GM19324 (cell line): ENCODE data around the gene HSP90B1.

Source experiments
- ATAC-seq: cut with Tn5 transposase; IDR thresholded peaks from one replicate; pipeline ENCODE4 v1.9.1; 2021; ENCODE audit warnings: mild to moderate bottlenecking, moderate library complexity; ENCODE audit not compliant: unreplicated experiment, low FRiP score

The HSP90B1 gene

DNA sequence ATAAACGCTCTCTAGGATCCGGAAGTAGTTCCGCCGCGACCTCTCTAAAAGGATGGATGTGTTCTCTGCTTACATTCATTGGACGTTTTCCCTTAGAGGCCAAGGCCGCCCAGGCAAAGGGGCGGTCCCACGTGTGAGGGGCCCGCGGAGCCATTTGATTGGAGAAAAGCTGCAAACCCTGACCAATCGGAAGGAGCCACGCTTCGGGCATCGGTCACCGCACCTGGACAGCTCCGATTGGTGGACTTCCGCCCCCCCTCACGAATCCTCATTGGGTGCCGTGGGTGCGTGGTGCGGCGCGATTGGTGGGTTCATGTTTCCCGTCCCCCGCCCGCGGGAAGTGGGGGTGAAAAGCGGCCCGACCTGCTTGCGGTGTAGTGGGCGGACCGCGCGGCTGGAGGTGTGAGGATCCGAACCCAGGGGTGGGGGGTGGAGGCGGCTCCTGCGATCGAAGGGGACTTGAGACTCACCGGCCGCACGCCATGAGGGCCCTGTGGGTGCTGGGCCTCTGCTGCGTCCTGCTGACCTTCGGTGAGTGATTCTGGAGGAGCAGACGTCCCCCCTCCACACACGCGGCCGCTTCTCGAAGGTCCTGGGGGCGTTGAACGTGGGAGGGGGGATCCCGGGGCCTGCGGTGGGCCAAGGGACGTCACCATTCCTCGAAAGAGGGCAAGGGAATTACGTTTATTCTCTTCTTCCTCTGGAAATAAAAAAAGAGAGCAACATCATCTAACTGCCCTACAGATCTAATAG is at the start of gene HSP90B1:
Gene HSP90B1, plus strand, starts transcription at position 377 of the 753 bp plus-strand sequence. Its CDS starts 106 bp downstream, at position 483.
- peak; percentile 81 for ATAC-seq

DNA sequence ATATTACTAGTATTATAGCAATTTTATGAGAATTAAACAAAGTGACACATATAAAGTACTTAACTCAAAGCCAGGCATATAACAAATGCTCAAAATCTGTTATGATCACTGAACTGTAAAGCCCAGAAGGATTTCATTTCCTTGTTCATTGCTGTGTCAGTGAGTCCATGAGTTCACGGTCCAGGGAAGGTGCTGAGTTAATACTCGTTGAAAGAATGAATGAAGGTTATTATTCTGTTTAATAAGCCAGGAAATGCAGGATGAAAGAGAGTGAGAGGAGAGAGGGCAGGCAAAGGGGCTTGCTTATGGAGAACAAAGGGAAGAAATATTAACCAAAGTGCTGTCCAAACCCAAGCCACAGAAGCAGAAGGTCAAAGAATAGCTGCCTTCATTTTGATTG is 48.9 kb upstream of the HSP90B1 start:
- ATAC-seq, result no peak

DNA sequence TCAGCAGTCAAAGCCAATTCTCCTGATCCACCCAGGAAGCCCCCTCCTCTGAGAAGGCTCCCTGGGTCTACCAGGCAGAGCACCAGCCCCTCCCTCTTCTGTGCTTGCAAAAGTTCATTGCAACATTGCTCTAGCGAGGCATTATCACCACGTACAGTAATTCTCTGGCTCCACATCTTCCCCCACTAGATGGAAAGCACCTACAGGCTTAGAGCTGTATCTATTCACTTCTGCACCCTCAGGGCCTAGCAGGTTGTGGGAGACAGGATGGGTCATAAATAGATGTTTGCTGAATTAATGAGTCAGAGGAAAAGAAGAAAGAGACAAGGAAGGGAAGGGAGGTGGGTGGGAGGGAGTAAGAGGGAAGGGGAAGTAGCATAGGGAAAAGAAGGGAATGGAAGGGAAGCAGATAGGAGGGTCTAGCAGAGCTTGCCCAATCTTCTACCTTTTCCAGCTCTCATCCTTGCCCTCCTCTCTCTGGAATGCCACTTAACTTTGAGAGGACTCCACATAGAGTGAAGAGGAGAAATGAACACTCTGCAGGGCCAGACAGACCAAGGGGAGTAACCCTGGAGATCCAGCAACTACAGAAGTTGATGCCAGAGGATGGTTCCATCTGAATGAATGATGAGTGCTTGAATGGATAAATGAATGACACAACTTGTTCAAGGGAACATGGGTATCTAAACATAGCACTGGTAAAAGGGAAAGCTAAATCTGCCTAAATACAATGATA is 47.2 kb upstream of the HSP90B1 start:
- no peak for ATAC-seq

DNA sequence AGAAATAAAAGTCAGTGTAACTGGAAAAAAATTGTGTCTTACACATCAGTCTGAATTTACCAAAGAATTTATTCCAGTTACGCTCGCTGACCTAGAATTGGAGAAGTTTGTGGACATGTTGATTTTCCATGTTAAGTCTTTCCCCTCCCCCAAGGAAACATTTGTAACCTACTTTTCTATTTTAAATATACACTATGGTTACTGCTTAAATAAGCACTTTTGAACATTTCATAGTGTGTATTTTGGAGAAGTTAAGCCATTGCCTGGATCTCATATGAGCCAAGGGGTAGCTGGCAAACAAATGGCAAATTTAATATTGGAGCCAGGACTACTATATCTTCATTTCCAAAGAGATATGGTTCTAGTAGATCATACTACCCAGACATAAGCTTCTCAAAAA is 46.3 kb upstream of the HSP90B1 start:
- ATAC-seq, result no peak

DNA sequence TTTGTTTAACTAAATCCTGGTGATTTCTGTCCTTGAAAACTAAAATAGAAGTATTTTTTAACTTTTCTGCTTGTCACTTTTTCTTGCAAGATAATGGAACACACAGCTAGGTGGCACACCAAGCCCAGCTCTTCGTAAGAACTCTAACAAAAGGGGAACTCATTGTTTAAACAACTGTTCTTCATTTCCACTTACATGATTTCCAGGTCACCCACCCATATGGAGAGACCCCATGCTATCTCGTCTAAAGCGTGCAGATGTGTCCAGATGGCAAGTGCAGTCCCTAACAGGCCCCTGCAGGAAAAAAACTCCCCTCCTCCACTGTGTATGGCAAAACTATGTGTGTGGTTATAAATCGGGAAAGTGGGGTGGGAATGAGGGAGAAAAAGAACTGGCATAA is 45.9 kb upstream of the HSP90B1 start:
- ATAC-seq, result no peak

DNA sequence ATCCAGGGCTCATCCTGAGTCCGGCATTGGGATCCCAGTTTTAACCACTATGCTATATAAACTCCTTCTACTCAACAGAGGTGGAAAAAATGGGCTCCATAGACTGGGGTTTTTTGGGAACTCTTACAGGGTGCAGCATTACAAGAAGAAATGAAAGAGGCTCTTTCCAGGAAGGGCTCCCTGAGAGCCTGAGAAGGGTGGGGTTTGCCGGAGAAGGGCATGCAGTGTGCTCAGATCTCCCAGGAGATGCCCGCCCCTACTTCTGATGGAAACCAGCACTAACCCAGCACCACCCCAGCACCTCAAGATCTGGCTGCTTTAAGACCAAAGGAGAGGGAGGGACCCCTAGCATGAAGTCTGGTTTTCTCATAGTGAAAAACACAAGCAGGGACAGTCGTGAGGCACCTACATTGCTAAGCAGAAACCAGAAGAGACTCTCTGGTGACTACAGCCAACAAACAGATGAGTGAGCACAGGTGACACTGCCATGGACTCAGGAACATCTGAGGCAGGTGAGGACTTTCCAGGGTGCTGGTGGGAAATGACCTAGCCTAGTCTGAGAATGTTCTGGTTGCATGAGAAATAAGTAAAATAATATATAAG is 43.9 kb upstream of the HSP90B1 start:
- no peak for ATAC-seq

DNA sequence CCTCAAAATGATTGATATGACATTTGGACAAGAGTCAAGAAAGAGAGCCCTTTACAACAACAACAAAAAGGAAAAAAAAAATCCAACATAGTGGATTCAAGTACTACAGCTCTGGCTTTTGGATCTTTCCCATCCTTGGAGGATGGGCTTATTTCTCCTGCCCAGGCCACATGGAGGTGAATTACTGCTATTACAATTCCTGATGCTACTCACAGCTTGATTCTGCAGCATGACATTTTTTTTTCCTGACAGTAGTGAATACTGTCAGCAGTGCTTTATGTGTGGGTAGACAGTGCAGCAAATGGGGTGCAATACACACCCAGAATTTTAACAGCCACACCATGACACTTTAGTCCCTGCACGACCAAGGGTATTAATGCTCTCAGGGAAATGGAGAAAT is 42.5 kb upstream of the HSP90B1 start:
- ATAC-seq, result no peak

DNA sequence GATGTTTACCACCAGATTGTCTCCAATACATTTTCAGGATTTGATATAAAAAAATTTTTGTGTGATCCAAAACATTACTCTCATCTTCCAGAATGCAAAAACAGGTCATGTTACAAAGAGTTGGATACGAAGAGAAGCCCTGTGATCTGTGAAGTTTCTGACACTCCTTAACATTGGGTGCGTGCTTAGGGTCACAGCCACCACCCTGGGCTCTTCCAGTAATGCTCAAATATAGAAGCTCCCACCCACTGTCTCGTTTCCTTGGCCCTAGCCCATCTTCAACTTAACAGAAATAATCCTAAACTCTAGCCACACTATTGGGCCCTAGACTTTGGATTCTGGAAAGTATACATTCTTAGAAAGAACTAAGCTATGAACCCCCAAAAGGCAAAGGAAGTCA is 32.9 kb upstream of the HSP90B1 start:
- ATAC-seq, result no peak

DNA sequence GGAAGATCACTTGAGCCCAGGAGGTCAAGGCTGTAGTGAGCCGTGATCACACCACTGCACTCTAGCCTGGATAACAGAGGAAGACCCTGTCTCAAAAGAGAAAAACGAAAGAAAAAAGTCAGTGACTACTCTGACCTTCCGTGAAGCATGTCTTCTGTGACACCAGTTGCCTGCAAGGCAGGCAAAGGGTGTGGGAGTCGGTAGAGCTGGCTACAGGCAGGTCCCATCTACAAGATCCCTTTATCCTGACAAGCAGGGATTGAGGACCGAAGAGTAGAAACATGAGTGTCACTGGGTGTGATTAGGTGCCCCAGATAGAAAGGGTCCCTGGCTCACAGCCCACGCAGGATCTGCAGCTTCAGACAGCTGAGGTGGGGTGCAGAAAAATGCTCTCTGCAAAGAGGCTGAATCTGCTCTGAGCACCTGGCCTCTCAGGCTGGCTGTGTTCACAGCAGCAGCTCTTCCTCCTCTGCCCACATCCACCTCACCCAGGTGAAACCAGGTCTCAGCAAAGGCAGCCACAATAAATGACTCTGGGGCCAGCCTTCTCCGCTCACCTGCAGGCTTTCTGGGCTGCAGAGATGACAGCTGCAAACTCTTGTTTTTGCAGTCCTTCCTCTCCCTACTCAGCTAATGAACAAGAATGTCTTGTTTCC is 28.6 kb upstream of the HSP90B1 start:
- ATAC-seq, result no peak

DNA sequence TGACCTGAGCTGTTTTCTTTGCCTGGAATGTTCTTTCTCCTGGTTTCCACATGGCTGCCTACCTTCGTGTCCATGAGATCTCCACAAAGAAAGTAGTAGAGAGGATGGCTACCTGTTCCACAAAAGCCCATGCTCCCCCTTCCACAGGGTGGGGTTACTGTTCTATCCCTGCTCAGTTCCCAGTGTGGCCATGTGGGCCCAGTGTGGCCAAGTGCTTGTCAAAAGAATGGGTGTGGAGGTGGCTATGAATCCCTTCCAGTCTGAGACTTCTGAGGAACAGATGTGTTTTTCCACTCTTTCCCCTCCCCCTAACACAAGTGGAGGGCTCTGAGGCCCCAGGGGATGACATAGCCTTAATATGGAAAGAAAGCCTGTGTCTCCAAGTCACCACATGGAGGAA is 26.2 kb upstream of the HSP90B1 start:
- no peak for ATAC-seq

DNA sequence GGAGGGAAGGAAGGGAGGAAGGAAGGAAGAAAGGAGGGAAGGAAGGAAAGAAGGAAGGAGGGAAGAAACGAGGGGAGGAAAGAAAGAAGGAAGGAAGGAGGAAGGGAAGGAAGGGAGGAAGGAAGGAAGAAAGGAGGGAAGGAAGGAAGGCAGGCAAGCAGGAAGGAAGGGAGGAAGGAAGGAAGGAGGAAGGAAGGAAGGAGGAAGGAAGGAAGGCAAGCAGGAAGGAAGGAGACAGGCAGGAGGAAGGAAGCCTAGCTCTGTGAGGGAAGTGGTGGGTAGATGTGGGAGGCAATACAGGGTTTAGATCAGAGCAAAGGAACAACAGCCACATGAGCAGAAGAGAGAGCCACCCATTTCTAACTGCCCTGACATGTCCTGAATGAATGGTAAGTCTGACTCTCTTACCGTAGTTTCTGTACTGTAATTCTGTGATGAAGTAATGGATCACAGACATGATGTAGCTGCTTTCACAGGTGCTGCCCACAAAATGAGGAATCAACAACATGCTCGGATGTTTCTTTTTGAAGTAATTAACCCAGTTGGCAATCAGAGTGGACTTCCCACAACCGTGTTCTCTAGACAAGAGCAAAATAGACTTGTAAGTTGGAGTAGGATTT is 24.4 kb upstream of the HSP90B1 start:
- ATAC-seq, result no peak

DNA sequence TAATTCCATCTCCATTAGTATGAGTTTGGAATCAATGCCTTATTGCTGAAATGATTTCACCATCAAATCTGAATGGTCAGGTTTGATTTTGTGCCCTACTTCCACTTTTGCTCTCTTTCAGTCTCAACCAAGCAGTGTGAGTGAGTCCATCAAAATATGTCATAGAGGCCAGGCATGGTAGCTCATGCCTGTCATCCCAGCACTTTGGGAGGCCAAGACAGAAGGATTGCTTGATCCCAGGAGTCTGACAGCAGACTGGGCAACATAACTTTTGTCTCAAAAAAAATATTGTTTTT is 22.0 kb upstream of the HSP90B1 start:
- no peak for ATAC-seq

DNA sequence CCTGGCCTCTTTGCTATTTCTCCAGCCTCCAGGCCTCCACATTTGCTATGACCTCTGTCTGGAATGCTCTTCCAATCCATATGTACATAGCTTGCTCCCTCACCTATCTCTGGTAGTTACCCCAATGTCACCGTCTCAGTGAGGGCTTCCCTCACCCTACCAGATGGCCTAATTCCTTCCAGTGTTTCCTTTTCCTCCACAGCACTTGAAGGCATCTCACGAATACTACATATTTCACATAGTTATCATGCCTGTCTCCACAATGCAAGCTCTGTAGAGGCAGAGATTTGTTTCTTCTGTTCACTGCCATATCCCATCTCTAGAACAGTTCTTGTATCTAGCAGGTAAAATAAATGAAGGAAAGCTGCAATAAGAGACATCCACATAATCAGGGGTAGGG is 21.3 kb upstream of the HSP90B1 start:
- no peak for ATAC-seq

DNA sequence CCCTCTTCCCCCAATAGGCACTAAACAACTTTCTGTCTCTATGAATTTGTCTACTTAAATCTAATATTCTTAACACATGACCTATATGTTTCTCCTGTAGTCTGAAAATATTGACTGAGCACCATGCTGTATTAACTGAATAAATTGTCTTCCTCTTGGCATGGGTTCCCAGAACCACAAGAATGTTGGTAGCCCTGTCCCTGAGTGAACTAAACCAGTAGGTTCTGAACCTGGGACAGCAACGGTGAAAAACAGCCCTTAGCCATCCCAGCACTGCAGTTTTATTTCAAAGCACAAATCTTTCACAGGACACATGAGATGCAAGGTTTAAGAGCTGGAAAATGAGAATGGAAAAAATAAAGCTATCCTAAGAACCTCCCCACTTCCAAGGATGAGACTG is 20.4 kb upstream of the HSP90B1 start:
- ATAC-seq, result no peak

DNA sequence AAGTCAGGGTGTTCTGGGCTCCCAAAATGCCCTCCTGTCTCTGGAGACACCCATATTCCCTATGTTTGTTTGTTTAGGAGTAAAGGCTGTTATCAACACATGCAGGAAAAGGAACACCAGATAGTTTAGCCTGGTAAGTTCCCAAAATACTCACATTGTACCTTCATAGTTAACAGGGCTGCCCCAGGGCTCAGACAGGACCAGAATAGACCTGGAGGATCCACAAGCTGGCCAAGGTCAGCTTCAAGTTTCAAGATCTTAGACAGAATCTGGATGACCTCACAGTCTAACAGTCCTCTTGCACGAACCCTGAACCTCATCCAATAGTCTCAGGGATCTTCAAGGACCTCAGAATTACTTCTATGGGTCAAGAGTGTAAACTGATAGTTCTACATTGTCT is 18.1 kb upstream of the HSP90B1 start:
- ATAC-seq, result no peak

DNA sequence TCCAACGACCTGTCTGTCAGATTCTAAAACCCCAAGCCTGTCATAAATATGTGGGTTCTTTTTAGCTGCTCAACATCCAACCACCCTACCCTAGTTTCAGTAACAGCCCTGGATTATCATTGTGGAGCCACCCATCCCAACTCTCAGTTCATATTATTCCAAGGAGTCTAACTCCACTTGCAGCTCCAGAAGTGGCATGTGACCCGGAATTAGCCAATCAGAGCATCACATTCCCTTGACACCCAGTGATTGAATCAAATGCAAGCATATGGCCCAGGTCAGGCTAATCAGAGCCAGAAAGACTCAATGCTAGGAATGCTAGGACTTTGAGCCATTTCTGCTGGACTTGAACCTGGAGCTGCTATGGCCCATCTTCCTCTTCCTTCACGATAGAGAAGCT is 17.1 kb upstream of the HSP90B1 start:
- no peak for ATAC-seq

DNA sequence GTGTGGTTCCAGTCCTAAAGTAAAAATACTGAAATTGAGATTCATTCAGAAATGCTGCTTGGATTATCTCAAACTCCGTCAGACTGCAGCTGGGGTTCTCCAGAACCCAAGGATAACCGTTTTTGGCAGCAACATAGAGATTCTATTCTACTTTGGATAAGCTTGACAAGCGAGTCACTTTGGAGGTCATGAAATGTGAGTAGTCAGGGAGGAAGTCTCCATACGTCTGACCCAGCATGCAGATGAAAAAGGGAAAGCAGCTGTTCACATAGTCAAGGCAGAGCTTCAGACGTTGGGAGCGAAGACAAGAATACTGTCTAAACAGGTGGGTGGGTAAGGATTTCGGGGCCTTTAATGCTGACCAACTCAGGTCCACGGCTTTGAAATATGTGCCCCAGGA is 14.9 kb upstream of the HSP90B1 start:
- no peak for ATAC-seq

DNA sequence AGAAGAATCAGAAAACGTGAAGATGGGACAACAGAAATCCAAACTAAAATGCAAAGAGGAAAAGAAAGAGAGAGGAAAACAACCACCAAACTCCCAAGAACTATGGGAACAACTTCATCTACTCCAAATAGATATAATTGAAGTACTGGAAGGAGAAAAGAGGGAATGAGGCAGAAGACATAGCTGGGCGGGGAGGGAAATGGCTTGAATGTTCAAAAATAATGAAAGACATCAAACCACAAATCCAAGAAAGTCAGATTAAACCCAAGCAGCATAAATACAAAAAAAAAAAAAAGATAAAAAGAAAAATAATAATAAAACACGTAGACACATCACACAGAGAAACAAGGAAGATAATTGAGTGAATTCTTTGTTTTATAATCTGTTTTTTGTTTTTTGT is 12.3 kb upstream of the HSP90B1 start:
- no peak for ATAC-seq

DNA sequence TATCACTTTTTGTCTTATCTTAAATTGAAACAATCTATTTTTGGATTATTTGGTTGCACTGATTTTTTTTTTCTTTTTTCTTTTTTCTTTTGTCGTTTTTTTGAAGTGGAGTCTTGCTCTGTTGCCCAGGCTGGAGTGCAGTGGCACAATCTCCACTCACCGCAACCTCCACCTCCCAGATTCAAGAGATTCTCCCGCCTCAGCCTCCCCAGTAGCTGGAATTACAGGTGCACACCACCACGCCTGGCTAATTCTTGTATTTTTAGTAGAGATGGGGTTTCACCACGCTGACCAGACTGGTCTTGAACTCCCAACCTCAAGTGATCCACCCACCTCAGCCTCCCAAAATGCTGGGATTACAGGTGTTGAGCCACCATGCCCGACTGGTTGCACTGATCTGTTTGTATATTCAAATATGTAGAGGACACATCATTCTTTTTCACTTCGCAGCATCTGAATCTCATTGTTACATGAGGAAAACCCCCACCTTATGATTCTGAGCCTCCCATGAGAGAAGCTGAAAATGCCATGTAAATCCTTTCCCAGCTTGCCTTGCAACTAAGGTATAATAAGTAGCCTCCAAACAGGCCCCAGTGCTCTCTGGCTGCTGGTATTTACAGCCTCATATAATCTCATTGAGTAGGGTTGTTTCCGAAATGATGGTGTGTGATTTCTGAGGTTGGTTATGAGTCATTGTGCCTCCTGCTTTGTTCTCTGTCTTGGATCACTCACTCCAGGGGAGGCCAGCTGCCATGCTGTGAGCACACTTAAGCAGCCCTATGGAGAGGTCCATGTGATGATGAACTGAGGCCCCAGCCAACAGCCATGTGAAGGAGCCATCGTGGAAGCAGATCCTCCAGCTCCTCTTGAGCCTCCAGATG is 5.2 kb upstream of the HSP90B1 start:
- no peak for ATAC-seq

DNA sequence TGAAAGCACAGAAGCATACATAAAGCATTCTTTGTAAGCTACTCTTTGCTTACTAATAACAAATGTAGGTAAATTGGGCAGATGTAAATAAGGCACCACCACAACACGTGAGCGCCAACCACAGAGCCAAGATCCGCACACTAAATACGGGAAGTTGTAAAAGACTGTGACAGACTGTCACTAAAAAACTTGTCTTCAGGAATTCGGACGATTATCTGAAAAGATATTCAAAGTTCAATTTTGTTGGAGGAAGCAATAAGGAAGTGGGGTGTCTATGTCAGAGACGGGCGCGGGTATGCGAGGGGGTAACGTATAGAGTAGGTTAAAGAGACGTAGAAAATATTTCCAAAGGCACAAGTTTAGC is 1.5 kb upstream of the HSP90B1 start:
- ATAC-seq, result peak; percentile 13
